Vagina (tissue), 2 donors: Measurements from ENCODE around the gene OR2A1. TPM values are rescaled to one million over a fixed set of nuclear protein-coding genes. Genes with fewer than 3 reads are reported as not detected.
"Not testable (repeated sequence)": the region's sequence is repeated elsewhere in the genome, so short reads cannot be mapped to it uniquely, and the experiment has no call there.

Experiments used
- DNase-seq, 2 donors: peaks; one replicate each; pipeline ENCODE4 v3.0.0-alpha.2; 2017; ENCODE audit errors: extremely low spot score in 2 of 2
- H3K27ac ChIP-seq: fragments of 200-600 bp; sonication (generic); one replicate; pipeline ENCODE4 v1.5.1; 2019
- H3K27me3 ChIP-seq: fragments of 200-600 bp; sonication (generic); one replicate; pipeline ENCODE4 v1.5.1; 2019
- H3K36me3 ChIP-seq, 2 donors: fragments of 200-600 bp; sonication (generic); one replicate each; pipeline ENCODE4 v1.5.1; 2017 to 2019
- H3K4me1 ChIP-seq: fragments of 200-600 bp; sonication (generic); one replicate; pipeline ENCODE4 v1.5.1; 2019
- H3K4me3 ChIP-seq, 2 donors: fragments of 200-600 bp; sonication (generic); 1 replicate in 1 of 2; 2 replicates in 1 of 2; pipeline ENCODE4 v1.5.1; 2016 to 2019
- H3K9me3 ChIP-seq: fragments of 200-600 bp; sonication (generic); one replicate; pipeline ENCODE4 v1.5.1; 2019
- intact Hi-C: fragments of 100-400 bp; cut with DNase I; formaldehyde crosslinking; loops from one replicate; pipeline ENCODE4 v1.15.1; 2023
- total RNA-seq: library from RNA; depleted of rRNA; stranded (reverse); fragments of >200 nt; gene quantifications from one replicate; pipeline ENCODE4 v1.2.3, GENCODE V29; 2016

OR2A1 gene
- total RNA-seq, 1 donor from 2014 or later, result 0.25 TPM

- H3K36me3 ChIP-seq, H3K9me3 ChIP-seq, H3K4me3 ChIP-seq, H3K27me3 ChIP-seq, intact Hi-C loops, H3K27ac ChIP-seq, H3K4me1 ChIP-seq: not testable (repeated sequence)
- DNase-seq, result peak in 1 of 2 donors; percentile 7
Observed at GRCh38 chr7:144351667-144352066, 39.4 kb downstream of the OR2A1 start.

GRCh38 chr7:144355176-144355822 is 43.1 kb downstream of the OR2A1 start, which contains the start of gene ARHGEF5:
TSS of gene ARHGEF5 (plus strand) at chr7:144355402. CDS start at chr7:144362670, 7,268 bp downstream.
- H3K27ac ChIP-seq, H3K4me1 ChIP-seq, H3K27me3 ChIP-seq, H3K36me3 ChIP-seq, H3K9me3 ChIP-seq, intact Hi-C loops, DNase-seq: not testable (repeated sequence)
- H3K4me3 ChIP-seq, result peak within 1 kb of the TSS in 1 of 2 donors; percentile 18

DNA sequence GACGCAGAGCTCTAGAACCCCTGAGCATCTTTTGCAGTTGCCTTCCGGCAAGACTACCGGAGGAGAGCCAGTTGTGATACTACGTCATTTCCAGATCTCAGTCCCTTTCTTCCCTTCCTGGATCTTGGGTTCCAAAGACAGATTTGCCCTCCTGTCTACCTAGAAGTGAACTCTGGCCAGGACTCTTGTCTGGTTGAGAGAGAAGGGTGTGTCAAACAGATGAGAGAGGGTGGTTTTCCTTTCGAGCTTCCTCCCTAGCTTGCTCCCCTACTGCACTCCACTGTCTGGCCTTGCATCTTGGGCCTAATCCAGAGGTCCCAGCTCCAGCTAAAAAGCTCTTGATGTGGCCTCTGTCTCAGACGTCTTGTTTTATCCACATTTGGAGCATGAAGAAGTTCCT is 44.0 kb downstream of the OR2A1 start:
- intact Hi-C loops, H3K27ac ChIP-seq, H3K4me1 ChIP-seq, H3K27me3 ChIP-seq, H3K4me3 ChIP-seq, H3K9me3 ChIP-seq, H3K36me3 ChIP-seq, DNase-seq: not testable (repeated sequence)

DNA sequence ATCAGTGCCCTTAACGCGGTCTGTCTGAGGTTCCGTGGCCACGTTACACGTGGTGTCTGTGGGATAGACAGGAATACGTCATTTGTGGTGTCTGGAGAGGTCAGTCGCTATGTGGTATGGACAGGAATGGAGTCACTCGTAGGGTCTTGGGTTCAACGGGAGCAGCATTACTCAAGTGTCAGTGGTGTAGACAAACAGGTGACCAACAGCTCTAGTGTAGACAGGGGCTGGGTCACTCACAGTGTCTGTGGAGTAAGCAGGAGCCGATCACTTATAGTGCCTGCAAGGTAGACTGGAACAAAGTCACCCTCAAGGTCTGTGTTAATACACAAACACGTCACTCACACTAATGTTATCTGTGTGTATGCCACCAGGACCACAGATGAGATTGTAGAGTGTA is 44.6 kb downstream of the OR2A1 start:
- H3K4me3 ChIP-seq, H3K9me3 ChIP-seq, intact Hi-C loops, H3K4me1 ChIP-seq, H3K27ac ChIP-seq, H3K27me3 ChIP-seq, H3K36me3 ChIP-seq, DNase-seq: not testable (repeated sequence)

DNA sequence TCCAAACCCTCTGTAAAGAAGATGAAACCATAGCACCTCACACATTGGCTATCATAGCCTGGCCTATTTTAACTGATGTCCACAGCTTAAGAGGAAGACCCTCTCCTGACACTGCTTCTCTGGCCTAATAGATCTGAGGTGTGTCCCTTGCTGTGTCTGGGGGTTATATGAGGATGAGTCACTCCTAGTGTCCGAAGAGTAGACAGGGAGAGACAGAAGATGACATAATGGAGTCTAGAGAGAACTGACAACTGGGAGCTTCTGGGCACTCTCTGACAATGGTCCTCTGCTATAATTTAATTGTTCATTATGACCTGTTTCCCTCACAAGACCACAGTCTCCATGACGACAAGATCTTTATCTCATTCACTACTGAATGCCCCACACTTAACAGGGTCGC is 49.8 kb downstream of the OR2A1 start:
- H3K4me1 ChIP-seq, DNase-seq, H3K36me3 ChIP-seq, intact Hi-C loops, H3K27me3 ChIP-seq, H3K4me3 ChIP-seq, H3K27ac ChIP-seq, H3K9me3 ChIP-seq: not testable (repeated sequence)

DNA sequence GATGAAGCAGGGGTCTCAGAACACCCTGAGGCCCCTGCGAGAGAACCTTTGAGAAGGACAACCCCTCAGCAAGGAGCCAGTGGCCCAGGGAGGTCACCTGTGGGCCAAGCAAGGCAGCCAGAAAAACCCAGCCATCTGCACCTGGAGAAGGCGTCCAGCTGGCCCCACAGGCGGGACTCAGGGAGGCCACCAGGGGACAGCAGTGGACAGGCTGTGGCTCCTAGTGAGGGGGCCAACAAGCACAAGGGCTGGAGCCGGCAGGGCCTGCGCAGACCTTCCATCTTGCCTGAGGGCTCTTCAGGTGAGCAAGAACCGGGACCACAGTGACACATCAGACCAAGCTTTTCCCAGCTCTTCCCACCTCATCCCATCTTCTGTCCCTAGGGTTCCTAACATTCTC is 53.3 kb downstream of the OR2A1 start:
- H3K36me3 ChIP-seq, H3K4me1 ChIP-seq, H3K27ac ChIP-seq, H3K9me3 ChIP-seq, intact Hi-C loops, H3K4me3 ChIP-seq, H3K27me3 ChIP-seq, DNase-seq: not testable (repeated sequence)

- H3K9me3 ChIP-seq, H3K4me1 ChIP-seq, intact Hi-C loops, H3K27ac ChIP-seq, H3K27me3 ChIP-seq, H3K36me3 ChIP-seq, DNase-seq, H3K4me3 ChIP-seq: not testable (repeated sequence)
Observed at GRCh38 chr7:144367250-144367649, 55.0 kb downstream of the OR2A1 start.

GRCh38 chr7:144369221-144369620 is 57.0 kb downstream of the OR2A1 start:
- H3K27ac ChIP-seq, H3K4me3 ChIP-seq, H3K27me3 ChIP-seq, intact Hi-C loops, H3K9me3 ChIP-seq, H3K36me3 ChIP-seq, H3K4me1 ChIP-seq, DNase-seq: not testable (repeated sequence)

Other genes starting within 250 kb of the OR2A1 start
- gene OR2A25, start 242.6 kb upstream of the OR2A1 start, total RNA-seq, result not detected
- not detected for gene OR2A12, start 226.1 kb upstream of the OR2A1 start, total RNA-seq
- not detected for gene OR2A2, start 202.8 kb upstream of the OR2A1 start, total RNA-seq
- not detected for gene OR2A14, start 189.2 kb upstream of the OR2A1 start, total RNA-seq
- 6.6 TPM for gene CTAGE4, start 129.0 kb upstream of the OR2A1 start, total RNA-seq
- gene ARHGEF35, start 116.6 kb upstream of the OR2A1 start, total RNA-seq, result 8.3 TPM
- gene OR2A42, start 72.8 kb upstream of the OR2A1 start, total RNA-seq, result not detected
- 7.4 TPM for gene OR2A7, start 47.6 kb upstream of the OR2A1 start, total RNA-seq
- gene CTAGE8, start 43.1 kb upstream of the OR2A1 start, total RNA-seq, result 0.98 TPM
- gene ARHGEF5, start 43.0 kb downstream of the OR2A1 start, total RNA-seq, result 23.3 TPM
- not detected for gene NOBOX, start 91.3 kb downstream of the OR2A1 start, total RNA-seq